ACC112 (cell line): Measurements from ENCODE around the gene HERC4.

Source experiments
- H2AFZ ChIP-seq: fragments of 200-600 bp; sonication (generic); one replicate; pipeline ENCODE4 v1.6.0; 2017; ENCODE audit warnings: antibody characterized with exemption, low read length; ENCODE audit not compliant: unreplicated experiment
- H3K27ac ChIP-seq: fragments of 200-600 bp; sonication (generic); 2 replicates; pipeline ENCODE4 v1.5.1; 2014; ENCODE audit warnings: low read depth, mild to moderate bottlenecking, antibody characterized with exemption, low read length, moderate library complexity
- H3K27me3 ChIP-seq: fragments of 200-600 bp; sonication (generic); 2 replicates; pipeline ENCODE4 v1.6.1; 2014; ENCODE audit warnings: mild to moderate bottlenecking, antibody characterized with exemption, low read length, moderate library complexity, mixed read lengths; ENCODE audit not compliant: insufficient read depth
- H3K36me3 ChIP-seq: fragments of 200-600 bp; sonication (generic); 2 replicates; pipeline ENCODE4 v1.6.1; 2016; ENCODE audit warnings: mild to moderate bottlenecking, antibody characterized with exemption, low read length, moderate library complexity, mixed read lengths; ENCODE audit not compliant: insufficient read depth
- H3K4me1 ChIP-seq: fragments of 200-600 bp; sonication (generic); one replicate; pipeline ENCODE4 v1.6.1; 2016; ENCODE audit warnings: low read length, mixed read lengths; ENCODE audit not compliant: insufficient read depth, unreplicated experiment, control insufficient read depth
- H3K4me3 ChIP-seq: fragments of 200-600 bp; sonication (generic); 2 replicates; pipeline ENCODE4 v1.5.1; 2014; ENCODE audit warnings: mild to moderate bottlenecking, low read depth, low read length
- H3K79me2 ChIP-seq: fragments of 200-600 bp; sonication (generic); one replicate; pipeline ENCODE4 v1.6.0; 2016; ENCODE audit warnings: low read length; ENCODE audit not compliant: control insufficient read depth, unreplicated experiment, insufficient read depth

HERC4 gene

GRCh38 chr10:68108653-68109052 lies 33.6 kb upstream of the HERC4 start:
- Histone ChIP-seq H3K4me3 (no peak overlapping the region; the same call in 1 of the 2 replicates), H2AFZ (no peak overlapping the region), H3K27ac (no peak overlapping the region), H3K4me1 (peaks cover 57% of the 10 kb centered on the region), H3K79me2 (peaks cover 14% of the 10 kb centered on the region), H3K36me3 (no peaks in the 10 kb centered on the region), H3K27me3 (no peaks in the 10 kb centered on the region)

GRCh38 chr10:68108051-68108450 lies 33.0 kb upstream of the HERC4 start:
- Histone ChIP-seq H2AFZ (no peak overlapping the region), H3K27ac (peak overlapping the region; percentile 12; the same call in 1 of the 2 replicates), H3K36me3 (no peaks in the 10 kb centered on the region), H3K79me2 (peaks cover 14% of the 10 kb centered on the region), H3K27me3 (no peaks in the 10 kb centered on the region), H3K4me1 (peaks cover 63% of the 10 kb centered on the region), H3K4me3 (peak overlapping the region; percentile 73)

- H3K4me3 ChIP-seq, result peak overlapping the region; percentile 73
- peaks cover 14% of the 10 kb centered on the region for H3K79me2 ChIP-seq
- no peaks in the 10 kb centered on the region for H3K36me3 ChIP-seq
- peak overlapping the region; percentile 12; the same call in 1 of the 2 replicates for H3K27ac ChIP-seq
- no peaks in the 10 kb centered on the region for H3K27me3 ChIP-seq
- H3K4me1 ChIP-seq, result peaks cover 63% of the 10 kb centered on the region
- H2AFZ ChIP-seq, result no peak overlapping the region
These were observed 32.6 kb upstream of the HERC4 start for GRCh38 chr10:68107651-68108050.

GRCh38 chr10:68106656-68107055 lies 31.6 kb upstream of the HERC4 start:
- Histone ChIP-seq H3K36me3 (no peaks in the 10 kb centered on the region), H3K4me3 (peak overlapping the region; percentile 73), H2AFZ (peak overlapping the region; percentile 58), H3K4me1 (peaks cover 55% of the 10 kb centered on the region), H3K79me2 (peaks cover 14% of the 10 kb centered on the region), H3K27ac (peak overlapping the region; percentile 85), H3K27me3 (no peaks in the 10 kb centered on the region)

- peaks cover 14% of the 10 kb centered on the region for H3K79me2 ChIP-seq
- H3K27ac ChIP-seq, result peak overlapping the region; percentile 85
- peak overlapping the region; percentile 79 for H2AFZ ChIP-seq
- no peaks in the 10 kb centered on the region for H3K36me3 ChIP-seq
- H3K27me3 ChIP-seq, result no peaks in the 10 kb centered on the region
- peaks cover 60% of the 10 kb centered on the region for H3K4me1 ChIP-seq
- peak overlapping the region; percentile 73 for H3K4me3 ChIP-seq
These were observed 30.7 kb upstream of the HERC4 start for GRCh38 chr10:68105820-68106219.

- Histone ChIP-seq H3K79me2 (peaks cover 13% of the 10 kb centered on the region), H3K27me3 (no peaks in the 10 kb centered on the region), H3K4me1 (peaks cover 68% of the 10 kb centered on the region), H2AFZ (no peak overlapping the region), H3K27ac (peak overlapping the region; percentile 63), H3K4me3 (no peak overlapping the region), H3K36me3 (no peaks in the 10 kb centered on the region)
These were observed 28.8 kb upstream of the HERC4 start for GRCh38 chr10:68103901-68104300.

GRCh38 chr10:68103261-68103878 lies 28.3 kb upstream of the HERC4 start:
- no peak overlapping the region for H3K4me3 ChIP-seq
- H3K27ac ChIP-seq, result peak overlapping the region; percentile 63
- H3K36me3 ChIP-seq, result no peaks in the 10 kb centered on the region
- no peaks in the 10 kb centered on the region for H3K27me3 ChIP-seq
- H3K79me2 ChIP-seq, result peaks cover 10% of the 10 kb centered on the region
- H3K4me1 ChIP-seq, result peaks cover 68% of the 10 kb centered on the region
- H2AFZ ChIP-seq, result peak overlapping the region; percentile 24

GRCh38 chr10:68101066-68101465 lies 26.0 kb upstream of the HERC4 start:
- Histone ChIP-seq H3K4me3 (no peak overlapping the region), H3K79me2 (no peaks in the 10 kb centered on the region), H3K36me3 (no peaks in the 10 kb centered on the region), H3K27me3 (no peaks in the 10 kb centered on the region), H3K4me1 (peaks cover 71% of the 10 kb centered on the region), H3K27ac (peak overlapping the region; percentile 42), H2AFZ (peak overlapping the region; percentile 39)

GRCh38 chr10:68099736-68100135 lies 24.7 kb upstream of the HERC4 start:
- Histone ChIP-seq H2AFZ (peak overlapping the region; percentile 10), H3K79me2 (no peaks in the 10 kb centered on the region), H3K36me3 (no peaks in the 10 kb centered on the region), H3K4me3 (no peak overlapping the region), H3K27ac (peak overlapping the region; percentile 55), H3K4me1 (peaks cover 69% of the 10 kb centered on the region), H3K27me3 (no peaks in the 10 kb centered on the region)

- Histone ChIP-seq H3K4me1 (peaks cover 68% of the 10 kb centered on the region), H3K79me2 (peaks cover 2% of the 10 kb centered on the region), H3K27me3 (no peaks in the 10 kb centered on the region), H3K27ac (peak overlapping the region; percentile 82), H2AFZ (no peak overlapping the region), H3K4me3 (no peak overlapping the region), H3K36me3 (no peaks in the 10 kb centered on the region)
These were observed 21.9 kb upstream of the HERC4 start for GRCh38 chr10:68096913-68097516.

- peak overlapping the region; percentile 44; the same call in 1 of the 2 replicates for H3K4me3 ChIP-seq
- H3K27ac ChIP-seq, result peak overlapping the region; percentile 91
- H3K27me3 ChIP-seq, result no peaks in the 10 kb centered on the region
- H3K36me3 ChIP-seq, result no peaks in the 10 kb centered on the region
- peaks cover 54% of the 10 kb centered on the region for H3K4me1 ChIP-seq
- H3K79me2 ChIP-seq, result peaks cover 2% of the 10 kb centered on the region
- H2AFZ ChIP-seq, result no peak overlapping the region
These were observed 20.1 kb upstream of the HERC4 start for GRCh38 chr10:68095153-68095552.
